NOMO-1 treated with DMSO at 0.1 percent for 48 hours (cell line): ENCODE data around the gene FRMD4A.
A peak's percentile ranks its signal among the peaks of the same experiment; 100 is the strongest.

Experiments
- DNase-seq: peaks from one replicate; lab custom pipeline; 2025; ENCODE audit not compliant: unreplicated experiment; lab: John Stamatoyannopoulos, UW

The FRMD4A gene

GRCh38 chr10:14330388-14331061, at the start of gene FRMD4A:
Gene FRMD4A, minus strand, starts transcription at chr10:14330924.
- DNase-seq: no peak

- DNase-seq: no peak
Observed at GRCh38 chr10:14379556-14380280, 49.0 kb upstream of the FRMD4A start.

DNA sequence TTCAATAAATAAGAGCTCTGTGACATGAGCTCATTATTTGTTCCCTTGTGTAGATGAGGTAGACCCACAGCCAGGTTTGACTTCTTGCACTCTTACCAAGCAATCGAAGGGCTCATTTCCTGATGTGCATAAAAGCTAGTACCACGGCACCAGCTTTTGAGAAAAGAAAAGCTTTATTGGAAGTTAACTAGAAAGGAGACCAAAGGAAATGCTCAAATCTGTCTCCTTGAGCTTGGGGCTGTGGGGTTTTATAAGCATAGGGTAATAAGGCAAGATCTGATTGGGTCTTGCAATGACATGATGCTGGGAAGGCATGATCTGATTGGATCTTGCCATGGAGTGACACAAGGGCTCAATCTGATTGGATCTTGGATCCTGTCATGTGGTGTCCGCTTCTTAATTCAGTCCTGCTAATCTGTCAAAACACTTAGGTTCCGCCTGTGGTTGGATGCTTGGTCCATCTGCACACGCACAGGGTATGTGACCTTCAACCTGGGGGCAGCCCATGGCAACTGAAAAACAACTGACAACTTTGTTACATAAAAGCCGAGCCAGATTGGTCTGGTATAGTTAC, 47.8 kb upstream of the FRMD4A start:
- no peak for DNase-seq

DNA sequence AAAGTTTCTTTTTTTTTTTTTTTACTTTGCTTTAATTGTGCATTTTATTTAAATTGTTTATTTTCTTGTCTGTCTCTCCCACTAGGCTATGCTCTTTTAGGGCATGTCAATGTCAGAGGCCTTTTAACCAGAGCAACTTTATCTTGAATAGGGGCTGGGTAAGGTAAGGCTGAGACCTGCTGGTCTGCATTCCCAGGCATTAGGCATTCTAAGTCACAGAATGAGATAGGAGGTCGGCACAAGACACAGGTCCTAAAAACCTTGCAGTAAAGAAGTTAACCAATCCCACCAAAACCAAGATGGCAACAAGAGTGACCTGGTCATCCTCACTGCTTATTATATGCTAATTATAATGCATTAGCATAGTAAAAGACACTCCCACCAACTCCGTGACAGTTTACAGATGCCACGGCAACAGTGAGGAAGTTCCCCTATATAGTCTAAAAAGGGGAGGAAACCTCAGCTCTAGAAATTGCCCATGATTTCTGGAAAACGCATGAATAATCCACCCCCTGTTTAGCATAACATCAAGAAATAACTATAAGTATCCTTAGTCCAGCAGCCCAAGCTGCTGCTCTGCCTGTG, 47.0 kb upstream of the FRMD4A start:
- no peak for DNase-seq

DNA sequence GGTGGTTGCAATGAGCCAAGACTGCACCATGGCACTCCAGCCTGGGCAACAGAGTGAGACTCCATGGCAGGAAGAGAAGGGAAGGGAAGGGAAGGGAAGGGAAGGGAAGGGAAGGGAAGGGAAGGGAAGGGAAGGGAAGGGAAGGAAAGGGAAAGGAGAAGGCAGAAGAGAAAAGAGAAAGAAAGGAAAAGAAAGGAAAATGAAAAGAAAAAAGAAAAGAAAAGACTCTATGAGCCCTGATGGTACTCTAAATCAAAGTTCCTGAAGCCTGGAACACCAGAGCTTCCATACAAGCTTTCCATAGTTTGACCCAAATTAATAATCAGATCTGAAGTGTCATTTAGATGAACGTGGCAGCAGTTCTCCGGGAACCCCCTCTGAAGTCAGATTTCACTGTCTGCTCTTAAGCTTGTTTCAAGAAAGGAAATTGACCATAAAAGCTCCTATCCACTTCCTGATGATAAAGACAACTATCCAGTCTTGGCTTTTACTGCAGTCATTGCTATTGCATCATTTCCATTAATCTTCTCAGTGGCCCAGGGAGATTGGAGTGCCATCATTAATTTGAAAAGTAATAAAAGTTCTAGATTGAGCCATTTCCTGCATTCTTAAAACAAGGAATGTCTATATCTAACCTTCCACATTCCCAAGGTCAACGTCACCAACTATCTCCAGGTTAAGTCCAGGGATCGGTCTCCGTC, 44.2 kb upstream of the FRMD4A start:
- peak; percentile 16 for DNase-seq

DNA sequence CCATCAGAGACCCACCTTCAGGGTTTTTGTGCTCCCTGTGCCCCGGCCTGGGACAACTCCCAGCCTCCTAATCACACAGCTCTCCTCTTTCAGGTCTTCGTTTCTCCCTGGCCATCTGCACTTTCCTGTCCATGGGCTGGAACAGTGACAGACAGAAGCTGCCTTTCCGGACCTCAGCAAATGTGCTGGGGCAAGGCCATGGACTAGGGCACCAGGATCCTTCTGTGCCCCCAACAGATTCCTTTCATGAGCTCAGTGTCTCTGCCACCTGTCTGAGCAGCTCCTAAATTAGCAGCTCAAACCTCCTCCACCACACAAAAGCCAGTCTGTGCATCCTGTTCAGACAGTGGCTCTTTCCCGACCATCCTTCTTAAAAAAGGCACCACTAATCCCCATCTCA, 41.9 kb upstream of the FRMD4A start:
- DNase-seq: no peak

GRCh38 chr10:14371581-14371980, 40.9 kb upstream of the FRMD4A start:
- DNase-seq: no peak

DNA sequence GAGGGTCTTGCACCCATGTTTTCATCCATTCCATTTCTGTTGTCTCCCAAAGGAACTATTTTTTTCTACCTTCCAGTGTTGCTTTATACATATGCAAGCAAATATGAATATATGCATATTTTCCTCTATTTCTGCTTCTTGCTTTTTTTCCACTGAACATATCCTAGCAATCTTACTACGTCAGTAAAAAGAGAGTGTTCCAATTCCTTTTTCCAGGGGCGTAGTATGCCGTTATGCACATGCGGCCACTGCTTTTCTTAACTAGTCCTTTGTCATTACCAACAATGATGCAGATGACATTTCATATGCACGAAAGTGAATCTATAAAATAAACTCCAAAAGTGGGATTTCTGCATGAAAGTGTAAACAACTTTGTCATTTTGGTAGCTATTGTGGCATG, 40.2 kb upstream of the FRMD4A start:
- no peak for DNase-seq

DNA sequence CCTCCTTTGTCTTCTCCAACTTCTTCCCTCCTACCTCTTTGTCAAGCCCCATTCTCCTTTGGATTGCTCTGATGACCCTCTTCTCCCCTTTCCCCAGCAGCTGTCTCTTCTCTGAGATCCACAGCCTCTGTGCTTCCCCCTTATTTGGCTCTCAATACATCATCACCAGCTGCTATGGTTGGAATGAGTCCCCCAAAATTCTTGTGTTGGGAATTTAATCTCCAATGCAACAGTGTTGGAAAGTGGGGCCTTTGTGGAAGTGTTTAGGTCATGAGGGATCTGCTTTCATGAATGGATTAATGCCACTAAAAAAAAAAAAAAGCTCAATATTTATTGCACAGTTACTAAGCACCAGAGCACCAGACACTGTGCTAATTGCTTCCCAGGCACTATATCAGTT, 39.2 kb upstream of the FRMD4A start:
- no peak for DNase-seq

- no peak for DNase-seq
Observed at GRCh38 chr10:14366760-14367159, 36.0 kb upstream of the FRMD4A start.

DNA sequence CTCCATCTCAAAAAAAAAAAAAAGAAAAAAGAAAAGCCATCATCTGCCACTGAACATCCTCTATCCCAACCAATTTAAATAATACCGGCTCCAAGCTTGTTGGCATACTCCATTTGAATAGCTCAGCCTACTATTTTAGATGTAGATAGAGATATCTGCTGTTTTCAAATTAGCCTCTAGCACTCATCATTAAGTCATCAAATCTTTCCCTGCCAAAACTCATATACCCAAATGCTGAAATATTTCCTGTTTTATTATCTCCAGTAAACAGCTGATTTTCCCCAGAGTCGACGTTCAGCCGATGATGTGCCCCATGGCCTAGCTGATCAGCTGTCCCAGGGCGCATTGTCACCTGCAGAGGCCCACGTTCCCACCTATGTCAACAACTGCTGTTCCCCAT, 34.5 kb upstream of the FRMD4A start:
- DNase-seq: no peak

GRCh38 chr10:14362104-14362503, 31.4 kb upstream of the FRMD4A start:
- no peak for DNase-seq

DNA sequence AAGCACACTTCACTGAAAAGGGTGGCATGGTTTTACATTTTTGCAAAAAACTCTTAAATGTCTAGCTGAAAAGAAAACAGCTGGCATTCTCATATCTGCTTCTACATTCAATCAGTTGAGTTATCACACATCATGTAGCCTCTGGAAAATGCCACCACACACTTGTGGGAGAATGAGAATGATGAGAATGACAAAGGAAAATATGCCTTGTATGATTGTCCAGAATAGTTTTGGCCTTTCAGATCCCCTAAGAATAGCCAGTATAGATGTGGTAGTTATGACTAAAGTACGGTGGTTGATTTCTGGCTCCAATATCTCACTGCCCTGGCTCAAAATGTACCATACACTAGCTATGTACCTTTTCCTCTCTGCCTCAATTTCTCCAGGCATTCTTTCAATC, 30.2 kb upstream of the FRMD4A start:
- no peak for DNase-seq

GRCh38 chr10:14360515-14360914, 29.8 kb upstream of the FRMD4A start:
- DNase-seq: no peak

GRCh38 chr10:14358886-14359573, 28.3 kb upstream of the FRMD4A start:
- DNase-seq: peak; percentile 19

DNA sequence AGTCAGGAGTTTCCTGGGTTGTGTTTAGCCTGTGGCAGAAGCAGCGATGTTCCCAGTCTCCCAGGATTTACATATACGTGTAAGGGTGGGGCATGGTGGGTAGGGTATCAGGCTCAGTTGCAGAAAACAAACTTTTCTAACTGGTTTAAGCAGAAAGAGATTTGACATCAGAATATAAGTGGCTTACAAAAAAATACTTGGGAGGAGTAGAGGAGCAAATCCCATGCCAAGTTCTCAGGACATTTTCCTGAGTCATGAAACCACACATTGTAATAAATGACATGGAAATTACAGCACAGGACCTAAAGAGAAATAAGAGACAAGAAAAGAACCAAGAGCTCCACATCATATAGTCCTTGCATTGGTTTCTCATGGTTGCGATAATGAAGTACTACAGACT, 26.2 kb upstream of the FRMD4A start:
- no peak for DNase-seq

- DNase-seq: no peak
Observed at GRCh38 chr10:14355750-14356149, 25.0 kb upstream of the FRMD4A start.

DNA sequence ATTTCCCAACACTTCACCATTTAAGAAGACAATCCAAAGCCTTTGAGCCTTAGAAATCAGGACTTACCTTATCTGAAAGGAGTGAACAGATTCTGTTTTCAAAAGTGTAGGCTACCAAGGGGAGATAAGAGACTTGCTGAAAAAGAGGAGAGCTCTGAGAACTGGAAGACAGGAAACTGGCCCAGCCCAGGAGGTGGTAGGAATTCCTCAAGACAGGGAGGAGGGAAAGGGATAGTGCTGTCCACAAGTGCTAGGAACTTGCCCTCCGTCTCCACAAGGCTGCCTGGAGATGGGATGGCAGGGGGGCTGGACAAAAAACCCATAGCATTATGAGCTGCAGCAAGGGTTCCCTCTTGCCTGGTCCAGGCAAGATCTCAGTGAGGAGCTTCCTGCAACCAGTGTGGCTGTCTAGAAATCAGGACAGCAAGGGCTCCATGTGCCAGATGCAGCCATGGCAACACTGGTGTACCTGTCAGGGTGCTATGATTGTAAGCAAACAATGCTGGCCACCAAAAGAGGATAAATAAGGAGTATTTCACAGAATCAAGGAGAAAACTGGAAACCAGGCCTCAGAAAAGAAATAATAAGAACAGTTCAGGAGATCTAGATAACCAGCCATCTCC, 22.7 kb upstream of the FRMD4A start:
- no peak for DNase-seq

DNA sequence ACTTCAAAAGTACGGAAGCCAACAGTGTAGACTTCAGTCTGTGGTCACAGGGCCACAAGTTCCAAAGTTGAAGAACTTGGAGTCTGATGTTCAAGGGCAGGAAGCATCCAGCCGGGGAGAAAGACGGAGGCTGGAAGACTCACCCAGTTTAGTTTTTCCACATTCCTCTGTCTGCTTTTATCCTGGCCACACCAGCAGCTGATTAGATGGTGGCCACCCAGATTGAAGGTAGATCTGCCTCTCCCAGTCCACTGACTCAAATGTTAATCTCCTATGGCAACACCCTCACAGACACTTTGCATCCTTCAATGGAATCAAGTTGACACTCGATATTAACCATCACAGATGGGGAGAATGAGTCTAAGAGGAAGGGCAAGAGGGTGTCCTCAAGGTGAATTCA, 19.3 kb upstream of the FRMD4A start:
- no peak for DNase-seq

DNA sequence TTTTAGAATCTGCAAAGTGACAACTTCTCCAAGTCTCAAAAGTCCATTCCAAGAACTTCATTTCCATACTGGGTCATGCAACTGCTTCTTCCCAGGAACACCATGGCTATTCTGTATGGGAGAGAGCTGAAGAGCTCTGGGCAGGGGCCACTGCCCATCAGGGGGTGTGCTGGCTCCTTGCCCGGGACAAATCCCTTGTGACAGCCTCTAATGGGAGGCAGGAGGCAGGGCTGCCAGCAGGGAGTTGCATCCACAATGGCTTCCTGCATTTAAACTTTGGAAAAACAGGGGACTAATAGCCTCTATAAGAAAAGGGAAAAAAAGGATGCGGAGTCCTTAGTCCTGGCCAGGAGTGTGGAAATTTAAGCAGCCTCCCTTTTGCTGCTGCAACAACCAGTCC, 18.4 kb upstream of the FRMD4A start:
- DNase-seq: no peak
